NCI-H2171 (cell line): Measurements from ENCODE around the gene NAPSA.

Experiments used
- DNase-seq: peaks from one replicate; lab custom pipeline; 2025; lab: John Stamatoyannopoulos, UW

The NAPSA gene

GRCh38 chr19:50384685-50385535, 19.5 kb upstream of the NAPSA start:
- DNase-seq: no peak

GRCh38 chr19:50383852-50384684, 18.6 kb upstream of the NAPSA start, which contains the start of gene POLD1:
POLD1 (plus strand) TSS chr19:50384347; CDS start chr19:50398852, 14,505 bp downstream.
- DNase-seq: peak; percentile 99

GRCh38 chr19:50383001-50383851, 17.8 kb upstream of the NAPSA start:
- DNase-seq: no peak

- no peak for DNase-seq
These were observed 16.7 kb upstream of the NAPSA start for GRCh38 chr19:50381881-50382729.

GRCh38 chr19:50380751-50381151, 15.3 kb upstream of the NAPSA start:
- no peak for DNase-seq

GRCh38 chr19:50380137-50380536, 14.7 kb upstream of the NAPSA start:
- no peak for DNase-seq

GRCh38 chr19:50379602-50380001, 14.2 kb upstream of the NAPSA start:
- no peak for DNase-seq

- no peak for DNase-seq
These were observed 13.4 kb upstream of the NAPSA start for GRCh38 chr19:50378863-50379236.

GRCh38 chr19:50378169-50378862, 12.9 kb upstream of the NAPSA start:
- no peak for DNase-seq

- DNase-seq: no peak
These were observed 12.1 kb upstream of the NAPSA start for GRCh38 chr19:50377517-50377916.

- no peak for DNase-seq
These were observed 11.6 kb upstream of the NAPSA start for GRCh38 chr19:50377051-50377461.

GRCh38 chr19:50376166-50377050, 11.0 kb upstream of the NAPSA start, which contains the start of gene NR1H2:
NR1H2 (plus strand) TSS chr19:50376457; CDS start chr19:50377606, 1,149 bp downstream.
- DNase-seq: peak; percentile 96

GRCh38 chr19:50371914-50372475, 6.6 kb upstream of the NAPSA start:
- DNase-seq: no peak

- peak; percentile 66 for DNase-seq
These were observed 3.5 kb upstream of the NAPSA start for GRCh38 chr19:50368649-50369570.

GRCh38 chr19:50362656-50363424, 2.6 kb downstream of the NAPSA start:
- DNase-seq: no peak

- DNase-seq: no peak
These were observed 3.4 kb downstream of the NAPSA start for GRCh38 chr19:50362030-50362412.
